Fibroblast of mammary gland (primary cell): ENCODE results near the gene TSC22D2.

Source experiments
- DNase-seq: peaks from one replicate; pipeline ENCODE4 v3.0.0-alpha.2; 2010; ENCODE audit warnings: low read depth
- H3K4me3 ChIP-seq: 2 replicates; pipeline ENCODE4 v1.5.1; 2011; ENCODE audit warnings: low read depth, mild to moderate bottlenecking, low read length, moderate library complexity; ENCODE audit not compliant: control insufficient read depth
- CTCF ChIP-seq: conservative IDR thresholded peaks from 2 replicates; pipeline ENCODE4 v1.5.1; 2011; ENCODE audit warnings: low read depth, low read length, inconsistent platforms; ENCODE audit not compliant: control insufficient read depth, insufficient read depth

The TSC22D2 gene

GRCh38 chr3:150450916-150451315 lies 42.8 kb downstream of the TSC22D2 start:
- H3K4me3 ChIP-seq, result no peak overlapping the region
- DNase-seq, result no peak
- TF ChIP-seq CTCF, result no peak

- no peak for TF ChIP-seq CTCF
- no peak overlapping the region for H3K4me3 ChIP-seq
- DNase-seq, result no peak
Measured at GRCh38 chr3:150451329-150452048, 43.4 kb downstream of the TSC22D2 start.

- DNase-seq, result no peak
- H3K4me3 ChIP-seq, result no peak overlapping the region
- no peak for TF ChIP-seq CTCF
Measured at GRCh38 chr3:150453353-150453752, 45.3 kb downstream of the TSC22D2 start.

- H3K4me3 ChIP-seq, result no peak overlapping the region
- no peak for DNase-seq
- no peak for TF ChIP-seq CTCF
Measured at GRCh38 chr3:150454085-150454484, 46.0 kb downstream of the TSC22D2 start.

- TF ChIP-seq CTCF, result no peak
- no peak overlapping the region for H3K4me3 ChIP-seq
- no peak for DNase-seq
Measured at GRCh38 chr3:150454622-150455021, 46.5 kb downstream of the TSC22D2 start.

- DNase-seq, result no peak
- TF ChIP-seq CTCF, result no peak
- no peak overlapping the region for H3K4me3 ChIP-seq
Measured at GRCh38 chr3:150455341-150455740, 47.2 kb downstream of the TSC22D2 start.

GRCh38 chr3:150458001-150458400 lies 49.9 kb downstream of the TSC22D2 start:
- no peak overlapping the region for H3K4me3 ChIP-seq
- TF ChIP-seq CTCF, result no peak
- DNase-seq, result no peak
